K562 (cell line): ENCODE measurements around the gene URB2. TPM values are rescaled to one million over a fixed set of nuclear protein-coding genes. Genes with fewer than 3 reads are reported as not detected.

ENCODE experiments used
- ARID2 ChIP-seq: fragments of 450-650 bp; IDR thresholded peaks from 2 replicates; pipeline ENCODE4 v1.6.1; 2017; ENCODE audit warnings: antibody characterized with exemption, mild to moderate bottlenecking
- ETS2 ChIP-seq: IDR thresholded peaks from 2 replicates; pipeline ENCODE4 v1.6.1; 2016; ENCODE audit warnings: borderline replicate concordance, missing genetic modification characterization, mild to moderate bottlenecking, moderate library complexity, missing compliant biosample characterization; ENCODE audit not compliant: poor library complexity, severe bottlenecking
- HNRNPL ChIP-seq: fragments of 200-400 bp; formaldehyde crosslinking; IDR thresholded peaks from 2 replicates; pipeline ENCODE4 v1.6.1; 2017; ENCODE audit warnings: low read depth, mild to moderate bottlenecking, low read length
- SAP30 ChIP-seq: fragments of 200-600 bp; sonication (generic); IDR thresholded peaks from 2 replicates; pipeline ENCODE4 v1.6.1; 2012; ENCODE audit warnings: borderline replicate concordance, low read depth, mild to moderate bottlenecking, moderate library complexity, low read length, control low read depth, inconsistent platforms; ENCODE audit not compliant: insufficient read depth, poor library complexity, severe bottlenecking
- TCF3 ChIP-seq: sonication (generic); formaldehyde crosslinking; IDR thresholded peaks from 2 replicates; pipeline ENCODE4 v1.4.0; 2020; ENCODE audit warnings: mild to moderate bottlenecking, missing genetic modification reagents
- TRIM28 ChIP-seq: fragments of 450-650 bp; IDR thresholded peaks from 2 replicates; pipeline ENCODE4 v1.6.1; 2017
- ZHX1 ChIP-seq: fragments of 150-350 bp; conservative IDR thresholded peaks from 2 replicates; pipeline ENCODE4 v1.6.1; 2014; ENCODE audit warnings: low read length
- ZNF224 ChIP-seq: sonication (generic); formaldehyde crosslinking; IDR thresholded peaks from 2 replicates; pipeline ENCODE4 v1.8.0; 2022; ENCODE audit warnings: mild to moderate bottlenecking, missing genetic modification reagents
- ZNF274 ChIP-seq: IDR thresholded peaks from 2 replicates; pipeline ENCODE4 v1.6.1; 2011; ENCODE audit warnings: low read depth, mild to moderate bottlenecking, low read length, moderate library complexity, borderline replicate concordance
- ZNF398 ChIP-seq: fragments of 250-450 bp; sonication (Bioruptor Pico); IDR thresholded peaks from 2 replicates; pipeline ENCODE4 v1.8.0; 2021; ENCODE audit warnings: moderate library complexity, mild to moderate bottlenecking, inconsistent platforms
- polyA plus RNA-seq, 8 experiments: library from polyadenylated mRNA; depleted of rRNA in 4 of 8; stranded (reverse) in 5 of 8; unstranded in 3 of 8; fragments of >200 nt; fragmentation: Nextera tagmentation in 2 of 8; fragmentation: Illumina TruSeq in 1 of 8; extraction: Ambion mirVana in 2 of 8; extraction: Trizol in 1 of 8; gene quantifications; 2 replicates each; pipeline versions ENCODE4 v1.2.1 to v1.2.3, GENCODE V29; 2011 to 2014; ENCODE audit warnings: inconsistent platforms in 1 of 8, missing spikeins in 1 of 8
- total RNA-seq, 7 experiments: library from RNA; depleted of rRNA in 6 of 7; stranded (reverse); fragments of >200 nt in 6 of 7; fragmentation: Illumina TruSeq in 2 of 7; extraction: Trizol in 2 of 7; gene quantifications; 2 replicates each; pipeline versions ENCODE4 v1.2.1 to v1.2.3, GENCODE V29; 2011 to 2021; ENCODE audit warnings: low replicate concordance in 1 of 7
- TF ChIP-seq, protein P1 (sequence below), 2 experiments: fragments of 450-650 bp in 1 of 2; IDR thresholded peaks; 2 replicates each; pipeline ENCODE4 v1.6.1; 2011 to 2017; ENCODE audit warnings: low read depth in 2 of 2, antibody characterized with exemption in 1 of 2, borderline replicate concordance in 1 of 2, low read length in 1 of 2, mild to moderate bottlenecking in 1 of 2, mixed read lengths in 1 of 2; ENCODE audit not compliant: control insufficient read depth in 1 of 2
- TF ChIP-seq, protein P2 (sequence below): fragments of 450-650 bp; IDR thresholded peaks from 2 replicates; pipeline ENCODE4 v1.6.1; 2017; ENCODE audit warnings: mild to moderate bottlenecking, moderate library complexity
- TF ChIP-seq, protein P3 (sequence below): fragments of 250-450 bp; sonication (Bioruptor Pico); IDR thresholded peaks from 2 replicates; pipeline ENCODE4 v1.5.0; 2021; ENCODE audit warnings: mild to moderate bottlenecking, borderline replicate concordance

URB2 gene
- total and polyA plus RNA-seq, 9 of the 15 experiments (the other 6 are each of a cell fraction or from before 2014, with no cell fraction given): 2.8 to 28.3 (median 19.0) TPM

GRCh38 chr1:229625915-229626831 is at the start of gene URB2, which contains the start of gene TAF5L (continued):
- TF ChIP-seq, protein P1, sequence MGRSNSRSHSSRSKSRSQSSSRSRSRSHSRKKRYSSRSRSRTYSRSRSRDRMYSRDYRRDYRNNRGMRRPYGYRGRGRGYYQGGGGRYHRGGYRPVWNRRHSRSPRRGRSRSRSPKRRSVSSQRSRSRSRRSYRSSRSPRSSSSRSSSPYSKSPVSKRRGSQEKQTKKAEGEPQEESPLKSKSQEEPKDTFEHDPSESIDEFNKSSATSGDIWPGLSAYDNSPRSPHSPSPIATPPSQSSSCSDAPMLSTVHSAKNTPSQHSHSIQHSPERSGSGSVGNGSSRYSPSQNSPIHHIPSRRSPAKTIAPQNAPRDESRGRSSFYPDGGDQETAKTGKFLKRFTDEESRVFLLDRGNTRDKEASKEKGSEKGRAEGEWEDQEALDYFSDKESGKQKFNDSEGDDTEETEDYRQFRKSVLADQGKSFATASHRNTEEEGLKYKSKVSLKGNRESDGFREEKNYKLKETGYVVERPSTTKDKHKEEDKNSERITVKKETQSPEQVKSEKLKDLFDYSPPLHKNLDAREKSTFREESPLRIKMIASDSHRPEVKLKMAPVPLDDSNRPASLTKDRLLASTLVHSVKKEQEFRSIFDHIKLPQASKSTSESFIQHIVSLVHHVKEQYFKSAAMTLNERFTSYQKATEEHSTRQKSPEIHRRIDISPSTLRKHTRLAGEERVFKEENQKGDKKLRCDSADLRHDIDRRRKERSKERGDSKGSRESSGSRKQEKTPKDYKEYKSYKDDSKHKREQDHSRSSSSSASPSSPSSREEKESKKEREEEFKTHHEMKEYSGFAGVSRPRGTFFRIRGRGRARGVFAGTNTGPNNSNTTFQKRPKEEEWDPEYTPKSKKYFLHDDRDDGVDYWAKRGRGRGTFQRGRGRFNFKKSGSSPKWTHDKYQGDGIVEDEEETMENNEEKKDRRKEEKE (IDR thresholded peaks at IDR 0.05; ENCODE audit: borderline replicate concordance in 1 of 2, control insufficient read depth in 1 of 2, low read depth in 2 of 2, low read length in 1 of 2): no peak; a peak in 1 of 4 replicates
- no peak for TF ChIP-seq ETS2
- TF ChIP-seq HNRNPL: no peak
- no peak for TF ChIP-seq ZNF274
- TF ChIP-seq ARID2: no peak
- no peak for TF ChIP-seq ZHX1
- TF ChIP-seq ZNF398 (CRISPR knock-in tag): no peak
- TF ChIP-seq ZNF224: no peak
- no peak for TF ChIP-seq TRIM28
- TF ChIP-seq, protein P2, sequence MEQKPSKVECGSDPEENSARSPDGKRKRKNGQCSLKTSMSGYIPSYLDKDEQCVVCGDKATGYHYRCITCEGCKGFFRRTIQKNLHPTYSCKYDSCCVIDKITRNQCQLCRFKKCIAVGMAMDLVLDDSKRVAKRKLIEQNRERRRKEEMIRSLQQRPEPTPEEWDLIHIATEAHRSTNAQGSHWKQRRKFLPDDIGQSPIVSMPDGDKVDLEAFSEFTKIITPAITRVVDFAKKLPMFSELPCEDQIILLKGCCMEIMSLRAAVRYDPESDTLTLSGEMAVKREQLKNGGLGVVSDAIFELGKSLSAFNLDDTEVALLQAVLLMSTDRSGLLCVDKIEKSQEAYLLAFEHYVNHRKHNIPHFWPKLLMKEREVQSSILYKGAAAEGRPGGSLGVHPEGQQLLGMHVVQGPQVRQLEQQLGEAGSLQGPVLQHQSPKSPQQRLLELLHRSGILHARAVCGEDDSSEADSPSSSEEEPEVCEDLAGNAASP: no peak
- TF ChIP-seq TCF3 (CRISPR knock-in tag): peak; percentile 32; the same call in 1 of the 2 replicates
- TF ChIP-seq, protein P3, sequence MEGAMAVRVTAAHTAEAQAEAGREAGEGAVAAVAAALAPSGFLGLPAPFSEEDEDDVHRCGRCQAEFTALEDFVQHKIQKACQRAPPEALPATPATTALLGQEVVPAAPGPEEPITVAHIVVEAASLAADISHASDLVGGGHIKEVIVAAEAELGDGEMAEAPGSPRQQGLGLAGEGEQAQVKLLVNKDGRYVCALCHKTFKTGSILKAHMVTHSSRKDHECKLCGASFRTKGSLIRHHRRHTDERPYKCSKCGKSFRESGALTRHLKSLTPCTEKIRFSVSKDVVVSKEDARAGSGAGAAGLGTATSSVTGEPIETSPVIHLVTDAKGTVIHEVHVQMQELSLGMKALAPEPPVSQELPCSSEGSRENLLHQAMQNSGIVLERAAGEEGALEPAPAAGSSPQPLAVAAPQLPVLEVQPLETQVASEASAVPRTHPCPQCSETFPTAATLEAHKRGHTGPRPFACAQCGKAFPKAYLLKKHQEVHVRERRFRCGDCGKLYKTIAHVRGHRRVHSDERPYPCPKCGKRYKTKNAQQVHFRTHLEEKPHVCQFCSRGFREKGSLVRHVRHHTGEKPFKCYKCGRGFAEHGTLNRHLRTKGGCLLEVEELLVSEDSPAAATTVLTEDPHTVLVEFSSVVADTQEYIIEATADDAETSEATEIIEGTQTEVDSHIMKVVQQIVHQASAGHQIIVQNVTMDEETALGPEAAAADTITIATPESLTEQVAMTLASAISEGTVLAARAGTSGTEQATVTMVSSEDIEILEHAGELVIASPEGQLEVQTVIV (CRISPR knock-in tag): no peak
- TF ChIP-seq SAP30: peak; percentile 100
